Lower lobe of right lung (tissue), 2 donors: ENCODE measurements around the gene MMD. TPM values are rescaled to one million over a fixed set of nuclear protein-coding genes. Genes with fewer than 3 reads are reported as not detected.

Experiments
- ATAC-seq, 2 donors: fragments of 200-7000 bp; cut with Tn5 transposase; one replicate each; pipeline ENCODE4 v1.9.1; 2020 to 2022; ENCODE audit warnings: mild to moderate bottlenecking in 2 of 2, moderate library complexity in 2 of 2
- DNase-seq: peaks from one replicate; pipeline ENCODE4 v3.0.0-alpha.2; 2020
- H3K27ac ChIP-seq: fragments of 200-600 bp; one replicate; pipeline ENCODE4 v1.8.0; 2022
- H3K27me3 ChIP-seq: fragments of 200-600 bp; one replicate; pipeline ENCODE4 v1.8.0; 2022; ENCODE audit warnings: low read depth
- H3K36me3 ChIP-seq: fragments of 200-600 bp; one replicate; pipeline ENCODE4 v1.8.0; 2022; ENCODE audit warnings: mild to moderate bottlenecking
- H3K4me1 ChIP-seq: fragments of 200-600 bp; one replicate; pipeline ENCODE4 v1.8.0; 2022
- H3K4me3 ChIP-seq: fragments of 200-600 bp; one replicate; pipeline ENCODE4 v1.8.0; 2022; ENCODE audit warnings: mild to moderate bottlenecking
- H3K9me3 ChIP-seq: fragments of 200-600 bp; one replicate; pipeline ENCODE4 v1.8.0; 2022
- CTCF ChIP-seq: fragments of 200-600 bp; IDR thresholded peaks from one replicate; pipeline ENCODE4 v1.8.0; 2022; ENCODE audit warnings: antibody characterized with exemption, mild to moderate bottlenecking
- intact Hi-C: fragments of 100-400 bp; cut with DNase I; formaldehyde crosslinking; loops from one replicate; pipeline ENCODE4 v1.11.0; 2022
- total RNA-seq: library from RNA; stranded (reverse); fragmentation: NEBNext Ultra II Directional; extraction: Animal tissue kit (Norgen Biotek cat#: 25700); gene quantifications from one replicate; pipeline ENCODE4 v1.2.1, GENCODE V29; 2021
- donor health status: DM: no; HTN: yes; CAD: no; lungs with severe emphysema.

MMD gene
- total RNA-seq, 1 donor from 2014 or later = 23.1 TPM

- DNase-seq (no peak), ATAC-seq (peak; percentile 65 to 78)
- intact Hi-C loops = no loop called here
- no peak for TF ChIP-seq CTCF
- H3K36me3 ChIP-seq = no peaks in the 10 kb centered on the region
- H3K9me3 ChIP-seq = no peaks in the 10 kb centered on the region
- peaks cover 23% of the 10 kb centered on the region for H3K4me1 ChIP-seq
- H3K27ac ChIP-seq = peak overlapping the region; percentile 50
- H3K27me3 ChIP-seq = no peaks in the 10 kb centered on the region
- H3K4me3 ChIP-seq = no peak overlapping the region
These were observed 30.6 kb upstream of the MMD start for GRCh38 chr17:55452139-55452790.

- TF ChIP-seq CTCF = no peak
- no peak overlapping the region for H3K4me3 ChIP-seq
- no peaks in the 10 kb centered on the region for H3K27me3 ChIP-seq
- intact Hi-C loops = no loop called here
- peak overlapping the region; percentile 50 for H3K27ac ChIP-seq
- DNase-seq (no peak), ATAC-seq (no peak)
- H3K9me3 ChIP-seq = no peaks in the 10 kb centered on the region
- H3K36me3 ChIP-seq = no peaks in the 10 kb centered on the region
- H3K4me1 ChIP-seq = peaks cover 23% of the 10 kb centered on the region
These were observed 30.1 kb upstream of the MMD start for GRCh38 chr17:55451758-55452138.

GRCh38 chr17:55451203-55451641 lies 29.6 kb upstream of the MMD start:
- TF ChIP-seq CTCF = no peak
- DNase-seq = no peak
- intact Hi-C loops = no loop called here
- Histone ChIP-seq H3K4me3 (no peak overlapping the region), H3K36me3 (no peaks in the 10 kb centered on the region), H3K4me1 (peaks cover 23% of the 10 kb centered on the region), H3K27me3 (no peaks in the 10 kb centered on the region), H3K9me3 (no peaks in the 10 kb centered on the region), H3K27ac (peak overlapping the region; percentile 50)
- ATAC-seq = no peak

GRCh38 chr17:55450232-55450825 lies 28.7 kb upstream of the MMD start:
- no peak for DNase-seq
- H3K4me3 ChIP-seq = no peak overlapping the region
- no peak overlapping the region for H3K27ac ChIP-seq
- intact Hi-C loops = no loop called here
- H3K36me3 ChIP-seq = no peaks in the 10 kb centered on the region
- no peak for TF ChIP-seq CTCF
- ATAC-seq = no peak
- H3K9me3 ChIP-seq = no peaks in the 10 kb centered on the region
- peaks cover 28% of the 10 kb centered on the region for H3K4me1 ChIP-seq
- H3K27me3 ChIP-seq = no peaks in the 10 kb centered on the region

- H3K27ac ChIP-seq = no peak overlapping the region
- no peaks in the 10 kb centered on the region for H3K27me3 ChIP-seq
- TF ChIP-seq CTCF = no peak
- peaks cover 25% of the 10 kb centered on the region for H3K4me1 ChIP-seq
- intact Hi-C loops = no loop called here
- H3K4me3 ChIP-seq = no peak overlapping the region
- DNase-seq = no peak
- H3K9me3 ChIP-seq = no peaks in the 10 kb centered on the region
- H3K36me3 ChIP-seq = no peaks in the 10 kb centered on the region
- no peak for ATAC-seq
These were observed 27.0 kb upstream of the MMD start for GRCh38 chr17:55448681-55449080.
